ENCODE data around the gene LIMK2.

Gene LIMK2

GRCh38 chr22:31275018-31275417, 62.9 kb downstream of the LIMK2 start:
- Histone ChIP-seq H3K27me3 (ENCODE audit: insufficient read depth, low read length, poor library complexity) (no peaks in the 10 kb centered on the region), H3K36me3 (ENCODE audit: control insufficient read depth, insufficient read depth, low read length) (peaks cover 2% of the 10 kb centered on the region), H3K27ac (ENCODE audit: low read depth, low read length) (no peak overlapping the region), H3K4me3 (ENCODE audit: low read length) (no peak overlapping the region), H2BK5ac (ENCODE audit: low read length) (no peak overlapping the region), H3K56ac (ENCODE audit: low read length) (no peak overlapping the region), H3K4me1 (ENCODE audit: control insufficient read depth, low read depth, low read length) (peaks cover 11% of the 10 kb centered on the region), H3K4ac (ENCODE audit: low read depth, low read length) (no peak overlapping the region), H3K18ac (ENCODE audit: low read length) (no peak overlapping the region), H3K4me2 (ENCODE audit: low read length) (no peak overlapping the region), H3K79me2 (ENCODE audit: control insufficient read depth, insufficient read depth, low read length) (no peaks in the 10 kb centered on the region), H2BK120ac (ENCODE audit: low read depth, low read length) (no peak overlapping the region), H3K23ac (ENCODE audit: low read length) (no peak overlapping the region), H4K8ac (ENCODE audit: low read depth, low read length) (no peak overlapping the region), H2BK15ac (replicated peaks; ENCODE audit: low read depth) (no peak overlapping the region), H2AK5ac (ENCODE audit: low read length) (no peak overlapping the region), H3K79me1 (ENCODE audit: low read length) (no peaks in the 10 kb centered on the region), H4K5ac (ENCODE audit: low read length) (no peak overlapping the region), H3K9ac (ENCODE audit: low read length) (no peak overlapping the region)
- no peak for DNase-seq
- WGBS (ENCODE audit: extremely low coverage, insufficient coverage, low lambda C conversion rate), result no CpG with 5 or more reads among the region's 6 CpGs

GRCh38 chr22:31275576-31275975, 63.5 kb downstream of the LIMK2 start:
- no peak overlapping the region for H4K5ac ChIP-seq (ENCODE audit: low read length)
- H3K18ac ChIP-seq (ENCODE audit: low read length), result no peak overlapping the region
- no peak overlapping the region for H2AK5ac ChIP-seq (ENCODE audit: low read length)
- no peak overlapping the region for H3K4me2 ChIP-seq (ENCODE audit: low read length)
- no peaks in the 10 kb centered on the region for H3K79me2 ChIP-seq (ENCODE audit: control insufficient read depth, insufficient read depth, low read length)
- peaks cover 5% of the 10 kb centered on the region for H3K4me1 ChIP-seq (ENCODE audit: control insufficient read depth, low read depth, low read length)
- H3K4me3 ChIP-seq (ENCODE audit: low read length), result no peak overlapping the region
- H3K27me3 ChIP-seq (ENCODE audit: insufficient read depth, low read length, poor library complexity), result no peaks in the 10 kb centered on the region
- H2BK120ac ChIP-seq (ENCODE audit: low read depth, low read length), result no peak overlapping the region
- H3K9ac ChIP-seq (ENCODE audit: low read length), result no peak overlapping the region
- no peak overlapping the region for H3K4ac ChIP-seq (ENCODE audit: low read depth, low read length)
- no peak overlapping the region for H3K56ac ChIP-seq (ENCODE audit: low read length)
- no peak overlapping the region for H3K23ac ChIP-seq (ENCODE audit: low read length)
- no peak for DNase-seq
- H4K8ac ChIP-seq (ENCODE audit: low read depth, low read length), result no peak overlapping the region
- H2BK15ac ChIP-seq (replicated peaks; ENCODE audit: low read depth), result no peak overlapping the region
- H3K27ac ChIP-seq (ENCODE audit: low read depth, low read length), result no peak overlapping the region
- H3K79me1 ChIP-seq (ENCODE audit: low read length), result no peaks in the 10 kb centered on the region
- H2BK5ac ChIP-seq (ENCODE audit: low read length), result no peak overlapping the region
- no CpG with 5 or more reads among the region's 5 CpGs for WGBS (ENCODE audit: extremely low coverage, insufficient coverage, low lambda C conversion rate)
- peaks cover 2% of the 10 kb centered on the region for H3K36me3 ChIP-seq (ENCODE audit: control insufficient read depth, insufficient read depth, low read length)

GRCh38 chr22:31276426-31277167, 64.5 kb downstream of the LIMK2 start:
- Histone ChIP-seq H4K8ac (ENCODE audit: low read depth, low read length) (no peak overlapping the region), H3K79me2 (ENCODE audit: control insufficient read depth, insufficient read depth, low read length) (no peaks in the 10 kb centered on the region), H2BK120ac (ENCODE audit: low read depth, low read length) (no peak overlapping the region), H4K5ac (ENCODE audit: low read length) (no peak overlapping the region), H3K79me1 (ENCODE audit: low read length) (no peaks in the 10 kb centered on the region), H3K4me2 (ENCODE audit: low read length) (no peak overlapping the region), H3K4me3 (ENCODE audit: low read length) (no peak overlapping the region), H3K4me1 (ENCODE audit: control insufficient read depth, low read depth, low read length) (no peaks in the 10 kb centered on the region), H3K9ac (ENCODE audit: low read length) (no peak overlapping the region), H3K27me3 (ENCODE audit: insufficient read depth, low read length, poor library complexity) (no peaks in the 10 kb centered on the region), H3K36me3 (ENCODE audit: control insufficient read depth, insufficient read depth, low read length) (peaks cover 2% of the 10 kb centered on the region), H3K56ac (ENCODE audit: low read length) (no peak overlapping the region), H2BK15ac (replicated peaks; ENCODE audit: low read depth) (no peak overlapping the region), H3K18ac (ENCODE audit: low read length) (no peak overlapping the region), H2BK5ac (ENCODE audit: low read length) (no peak overlapping the region), H3K4ac (ENCODE audit: low read depth, low read length) (no peak overlapping the region), H3K23ac (ENCODE audit: low read length) (no peak overlapping the region), H3K27ac (ENCODE audit: low read depth, low read length) (no peak overlapping the region), H2AK5ac (ENCODE audit: low read length) (no peak overlapping the region)
- no CpG with 5 or more reads among the region's 69 CpGs for WGBS (ENCODE audit: extremely low coverage, insufficient coverage, low lambda C conversion rate)
- DNase-seq, result no peak

- Histone ChIP-seq H3K4me1 (ENCODE audit: control insufficient read depth, low read depth, low read length) (no peaks in the 10 kb centered on the region), H3K27me3 (ENCODE audit: insufficient read depth, low read length, poor library complexity) (no peaks in the 10 kb centered on the region), H4K8ac (ENCODE audit: low read depth, low read length) (no peak overlapping the region), H3K18ac (ENCODE audit: low read length) (no peak overlapping the region), H2AK5ac (ENCODE audit: low read length) (no peak overlapping the region), H2BK120ac (ENCODE audit: low read depth, low read length) (no peak overlapping the region), H3K79me1 (ENCODE audit: low read length) (no peaks in the 10 kb centered on the region), H2BK5ac (ENCODE audit: low read length) (no peak overlapping the region), H2BK15ac (replicated peaks; ENCODE audit: low read depth) (no peak overlapping the region), H3K79me2 (ENCODE audit: control insufficient read depth, insufficient read depth, low read length) (no peaks in the 10 kb centered on the region), H4K5ac (ENCODE audit: low read length) (no peak overlapping the region), H3K4me2 (ENCODE audit: low read length) (no peak overlapping the region), H3K23ac (ENCODE audit: low read length) (no peak overlapping the region), H3K27ac (ENCODE audit: low read depth, low read length) (no peak overlapping the region), H3K4ac (ENCODE audit: low read depth, low read length) (no peak overlapping the region), H3K56ac (ENCODE audit: low read length) (no peak overlapping the region), H3K9ac (ENCODE audit: low read length) (no peak overlapping the region), H3K4me3 (ENCODE audit: low read length) (no peak overlapping the region), H3K36me3 (ENCODE audit: control insufficient read depth, insufficient read depth, low read length) (peaks cover 2% of the 10 kb centered on the region)
- DNase-seq, result no peak
- no CpG with 5 or more reads among the region's 5 CpGs for WGBS (ENCODE audit: extremely low coverage, insufficient coverage, low lambda C conversion rate)
Observed at GRCh38 chr22:31277741-31278140, 65.6 kb downstream of the LIMK2 start.

GRCh38 chr22:31278151-31278621, 66.1 kb downstream of the LIMK2 start:
- Histone ChIP-seq H3K27me3 (ENCODE audit: insufficient read depth, low read length, poor library complexity) (no peaks in the 10 kb centered on the region), H3K79me2 (ENCODE audit: control insufficient read depth, insufficient read depth, low read length) (no peaks in the 10 kb centered on the region), H3K79me1 (ENCODE audit: low read length) (no peaks in the 10 kb centered on the region), H3K4me1 (ENCODE audit: control insufficient read depth, low read depth, low read length) (no peaks in the 10 kb centered on the region), H3K4me2 (ENCODE audit: low read length) (no peak overlapping the region), H3K23ac (ENCODE audit: low read length) (no peak overlapping the region), H2AK5ac (ENCODE audit: low read length) (no peak overlapping the region), H3K36me3 (ENCODE audit: control insufficient read depth, insufficient read depth, low read length) (peaks cover 2% of the 10 kb centered on the region), H3K27ac (ENCODE audit: low read depth, low read length) (no peak overlapping the region), H3K18ac (ENCODE audit: low read length) (no peak overlapping the region), H3K56ac (ENCODE audit: low read length) (no peak overlapping the region), H2BK120ac (ENCODE audit: low read depth, low read length) (no peak overlapping the region), H2BK15ac (replicated peaks; ENCODE audit: low read depth) (no peak overlapping the region), H4K5ac (ENCODE audit: low read length) (no peak overlapping the region), H3K9ac (ENCODE audit: low read length) (no peak overlapping the region), H4K8ac (ENCODE audit: low read depth, low read length) (no peak overlapping the region), H3K4me3 (ENCODE audit: low read length) (no peak overlapping the region), H2BK5ac (ENCODE audit: low read length) (no peak overlapping the region), H3K4ac (ENCODE audit: low read depth, low read length) (no peak overlapping the region)
- no CpG with 5 or more reads among the region's 9 CpGs for WGBS (ENCODE audit: extremely low coverage, insufficient coverage, low lambda C conversion rate)
- DNase-seq, result no peak

Data from mesendoderm (in vitro differentiated cells).